ENCODE data around the gene NAA35.

GRCh38 chr9:85969727-85970126, 28.8 kb downstream of the NAA35 start:
- TF ChIP-seq EP400 (IDR thresholded peaks at IDR 0.05), result no peak
- TF ChIP-seq DLX4 (CRISPR knock-in tag; IDR thresholded peaks at IDR 0.05), result no peak
- no peak for TF ChIP-seq CTCF (IDR thresholded peaks at IDR 0.05 in 2 of 3, conservative IDR thresholded peaks at IDR 0.05 in 1 of 3; ENCODE audit: insufficient read depth in 2 of 3, low read depth in 1 of 3, low read length in 3 of 3)
- no peak for TF ChIP-seq ZNF780A (CRISPR knock-in tag; IDR thresholded peaks at IDR 0.05)
- no peak for TF ChIP-seq ZBTB33 (CRISPR knock-in tag; IDR thresholded peaks at IDR 0.05)
